Urothelium cell line (cell line): Measurements from ENCODE around the gene ATP1A1.

Source experiments
- DNase-seq: peaks from one replicate; pipeline ENCODE4 v3.0.0; 2011; ENCODE audit warnings: low spot score, mixed read lengths
- FAIRE-seq: peaks from 2 replicates; lab custom pipeline; 2011; peaks lifted over from hg19 to GRCh38; lab: Jason Lieb, UNC

The ATP1A1 gene

DNA sequence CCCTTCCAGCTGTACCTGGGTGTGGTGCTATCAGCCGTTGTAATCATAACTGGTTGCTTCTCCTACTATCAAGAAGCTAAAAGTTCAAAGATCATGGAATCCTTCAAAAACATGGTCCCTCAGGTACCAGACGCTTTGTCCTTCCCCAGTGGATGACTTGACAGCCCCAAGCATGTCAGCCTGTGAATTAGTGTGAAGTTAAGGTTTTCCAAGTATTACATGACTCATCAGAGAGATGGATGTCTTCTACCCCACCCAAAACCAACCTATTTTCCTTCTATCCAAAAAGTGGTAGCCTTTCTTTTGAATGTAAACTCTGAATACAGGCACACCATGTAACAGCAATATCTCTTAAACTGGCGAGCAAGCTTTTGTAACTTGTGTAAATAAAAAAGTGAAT lies 15.1 kb downstream of the ATP1A1 start:
- DNase-seq = no peak
- FAIRE-seq = no peak

DNA sequence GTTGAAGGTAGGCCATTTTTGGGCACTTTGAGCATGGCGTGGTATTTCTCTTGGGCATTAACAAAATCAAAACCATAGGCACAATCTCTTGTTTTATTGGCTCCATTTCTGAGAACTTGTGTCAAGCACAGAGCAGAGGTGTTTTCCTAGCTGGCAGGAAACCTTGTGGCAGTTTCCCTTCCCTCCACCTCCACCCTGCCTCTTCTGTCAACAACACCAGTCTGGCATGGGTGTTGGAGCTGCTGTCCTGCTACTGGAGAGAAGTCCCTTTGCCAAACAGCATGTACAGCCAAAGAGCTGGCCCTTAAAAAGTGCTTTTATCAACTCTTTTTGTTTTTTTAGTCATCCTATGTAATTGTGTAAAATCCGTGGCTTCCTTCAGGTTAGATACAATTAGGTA lies 16.0 kb downstream of the ATP1A1 start:
- DNase-seq (no peak), FAIRE-seq (no peak)

DNA sequence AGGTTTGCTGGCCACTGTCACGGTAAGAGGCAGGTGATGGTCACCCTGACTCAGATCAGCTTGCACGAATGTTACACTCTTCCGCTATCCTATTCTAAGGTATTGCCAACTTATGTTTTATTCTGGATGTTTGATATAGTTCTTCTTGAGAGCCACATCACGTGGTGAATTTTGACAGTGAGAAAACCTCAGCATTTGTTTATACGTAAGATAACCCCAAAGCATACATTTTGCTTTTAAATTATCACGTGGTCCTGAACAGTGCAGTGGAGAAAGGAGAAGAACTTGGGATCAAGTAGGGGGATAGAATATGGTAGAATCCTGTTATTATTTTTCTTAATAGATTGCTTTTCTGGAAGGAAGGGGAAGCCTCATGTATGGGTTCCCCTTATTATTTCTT lies 16.6 kb downstream of the ATP1A1 start:
- no peak for FAIRE-seq
- DNase-seq = no peak

DNA sequence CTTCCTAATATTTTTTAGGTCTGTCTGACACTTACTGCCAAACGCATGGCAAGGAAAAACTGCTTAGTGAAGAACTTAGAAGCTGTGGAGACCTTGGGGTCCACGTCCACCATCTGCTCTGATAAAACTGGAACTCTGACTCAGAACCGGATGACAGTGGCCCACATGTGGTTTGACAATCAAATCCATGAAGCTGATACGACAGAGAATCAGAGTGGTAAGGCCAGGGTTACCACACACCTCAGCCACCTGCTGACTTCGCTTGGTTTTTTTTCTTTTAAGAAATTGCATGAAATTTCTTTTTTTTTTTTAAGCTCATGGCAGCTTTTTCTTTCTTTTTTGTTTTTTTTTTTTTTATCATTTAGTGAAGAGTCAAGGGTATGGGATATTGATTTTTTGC lies 17.2 kb downstream of the ATP1A1 start:
- no peak for DNase-seq
- FAIRE-seq = no peak

DNA sequence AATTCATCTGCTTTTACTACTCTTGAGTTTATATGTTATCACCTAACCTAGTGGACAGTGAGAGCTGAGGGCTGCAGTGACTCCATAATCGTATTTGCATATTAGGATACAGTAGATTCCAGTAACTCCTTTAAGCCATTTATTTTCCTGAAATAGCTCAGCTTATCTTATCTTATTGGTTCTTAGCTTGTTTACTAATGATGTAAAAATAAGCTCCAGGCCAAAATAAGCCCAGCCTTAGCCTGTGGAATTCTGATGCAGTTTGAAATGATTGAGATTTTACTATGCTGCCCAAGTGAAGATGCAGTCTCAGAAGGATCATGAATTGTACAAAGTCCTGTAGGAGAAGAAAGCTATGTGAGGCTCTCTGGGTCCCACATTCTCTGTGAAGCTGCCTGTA lies 18.1 kb downstream of the ATP1A1 start:
- FAIRE-seq = no peak
- no peak for DNase-seq

DNA sequence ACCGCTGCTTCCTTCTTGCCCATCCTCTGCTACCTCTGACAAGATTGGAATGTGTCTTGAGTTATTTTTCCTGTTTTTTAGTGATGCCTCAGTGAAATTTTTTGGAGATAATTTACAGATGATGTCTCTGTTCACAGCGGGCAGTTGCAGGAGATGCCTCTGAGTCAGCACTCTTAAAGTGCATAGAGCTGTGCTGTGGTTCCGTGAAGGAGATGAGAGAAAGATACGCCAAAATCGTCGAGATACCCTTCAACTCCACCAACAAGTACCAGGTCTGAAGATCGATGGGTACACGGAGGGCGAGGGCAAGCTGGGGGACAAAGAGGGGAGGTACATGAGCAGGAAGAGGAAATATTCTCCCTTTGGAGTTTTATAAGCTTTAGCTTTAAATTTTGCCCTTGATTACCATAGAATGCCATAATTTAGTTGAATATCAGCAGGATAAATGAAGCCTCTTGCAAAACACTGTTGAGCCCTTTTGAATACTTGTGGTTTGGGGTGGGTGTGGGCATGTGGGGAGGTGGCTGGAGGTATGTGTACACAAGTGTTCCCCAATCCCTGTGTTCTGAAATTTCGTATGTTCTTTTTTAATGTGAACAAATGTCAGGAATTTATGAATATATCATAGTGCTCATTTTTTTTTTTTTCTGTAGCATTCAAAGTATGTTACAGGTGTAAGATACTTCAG lies 19.8 kb downstream of the ATP1A1 start:
- FAIRE-seq (no peak), DNase-seq (no peak)

DNA sequence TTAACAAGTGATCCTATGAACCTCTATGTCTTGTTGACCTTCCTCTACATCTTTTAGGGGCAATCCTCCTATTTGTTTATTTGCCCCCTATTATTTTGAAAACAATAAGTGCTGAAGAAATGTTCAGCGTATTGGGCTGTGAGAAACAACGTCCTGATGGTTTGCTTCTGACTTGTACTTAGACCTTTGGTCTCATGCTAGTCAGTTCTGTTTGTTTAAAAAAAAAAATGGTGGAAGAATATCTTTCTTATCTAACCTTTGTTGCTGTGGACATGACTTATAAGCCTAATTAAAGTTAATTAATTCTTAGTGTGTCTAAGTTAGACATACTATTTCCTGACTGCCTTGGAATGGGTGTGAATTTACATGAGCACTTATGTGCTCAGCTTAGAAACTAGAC lies 20.7 kb downstream of the ATP1A1 start:
- DNase-seq (no peak), FAIRE-seq (no peak)

DNA sequence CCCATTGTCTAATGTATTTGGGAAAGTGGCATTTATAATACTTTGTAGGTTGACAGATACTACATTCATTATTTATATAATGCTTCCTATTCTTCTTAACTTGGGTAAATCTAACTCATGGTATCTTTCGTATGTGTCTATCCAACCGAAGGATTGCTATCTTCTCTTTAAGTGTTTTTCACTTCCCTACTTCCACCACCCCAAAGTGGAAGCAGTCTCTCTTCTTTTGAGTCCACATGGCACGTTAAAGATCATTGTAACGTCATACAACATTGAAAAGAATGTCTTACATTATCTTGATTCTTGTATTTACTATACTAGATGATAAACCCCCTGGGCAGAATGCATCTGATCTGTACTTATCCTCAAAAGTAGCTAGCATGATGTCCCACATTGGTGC lies 21.2 kb downstream of the ATP1A1 start:
- no peak for DNase-seq
- no peak for FAIRE-seq

DNA sequence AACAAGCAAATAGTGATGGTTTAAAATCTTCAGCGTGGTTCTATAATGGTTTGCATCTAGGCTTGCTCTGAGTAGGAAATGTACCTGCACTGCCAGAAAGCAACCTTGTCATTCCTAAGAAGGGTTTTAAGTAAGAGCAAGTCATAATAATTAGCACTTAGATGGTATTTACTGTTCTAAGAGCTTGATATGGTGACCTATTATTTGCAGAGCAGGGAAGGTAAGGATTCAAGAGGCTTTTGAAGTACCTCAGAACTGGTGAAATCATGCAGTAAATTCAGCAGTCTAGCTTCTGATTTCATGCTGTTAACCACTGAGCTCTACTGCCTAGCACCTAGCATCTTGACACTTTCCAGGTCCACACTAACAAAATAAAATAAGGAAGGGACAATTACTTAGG lies 23.7 kb downstream of the ATP1A1 start:
- DNase-seq (no peak), FAIRE-seq (no peak)

DNA sequence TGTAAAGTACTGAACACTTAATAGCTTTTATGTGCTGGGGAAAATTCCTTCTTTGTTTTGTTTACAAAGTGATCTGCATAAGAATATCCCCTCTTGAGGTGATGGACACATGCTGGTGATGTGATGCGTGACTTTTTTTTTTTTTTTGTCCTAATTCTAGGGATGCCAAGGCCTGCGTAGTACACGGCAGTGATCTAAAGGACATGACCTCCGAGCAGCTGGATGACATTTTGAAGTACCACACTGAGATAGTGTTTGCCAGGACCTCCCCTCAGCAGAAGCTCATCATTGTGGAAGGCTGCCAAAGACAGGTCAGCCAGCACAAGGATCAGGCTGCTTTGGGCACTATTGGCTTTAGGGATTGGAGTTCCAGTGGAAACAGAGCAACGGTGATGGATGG lies 24.7 kb downstream of the ATP1A1 start:
- DNase-seq (no peak), FAIRE-seq (no peak)

DNA sequence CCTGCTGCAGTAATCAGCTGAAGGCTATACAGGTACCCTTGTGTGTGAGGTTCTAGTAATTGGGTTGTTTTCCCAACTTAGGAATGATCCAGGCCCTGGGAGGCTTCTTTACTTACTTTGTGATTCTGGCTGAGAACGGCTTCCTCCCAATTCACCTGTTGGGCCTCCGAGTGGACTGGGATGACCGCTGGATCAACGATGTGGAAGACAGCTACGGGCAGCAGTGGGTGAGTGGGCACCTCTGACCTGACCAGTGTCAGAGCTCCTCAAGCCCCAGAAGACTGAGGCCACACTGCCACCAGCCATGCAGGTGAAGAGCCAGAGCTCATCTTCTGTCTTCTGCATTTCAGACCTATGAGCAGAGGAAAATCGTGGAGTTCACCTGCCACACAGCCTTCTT lies 27.7 kb downstream of the ATP1A1 start:
- no peak for DNase-seq
- no peak for FAIRE-seq

DNA sequence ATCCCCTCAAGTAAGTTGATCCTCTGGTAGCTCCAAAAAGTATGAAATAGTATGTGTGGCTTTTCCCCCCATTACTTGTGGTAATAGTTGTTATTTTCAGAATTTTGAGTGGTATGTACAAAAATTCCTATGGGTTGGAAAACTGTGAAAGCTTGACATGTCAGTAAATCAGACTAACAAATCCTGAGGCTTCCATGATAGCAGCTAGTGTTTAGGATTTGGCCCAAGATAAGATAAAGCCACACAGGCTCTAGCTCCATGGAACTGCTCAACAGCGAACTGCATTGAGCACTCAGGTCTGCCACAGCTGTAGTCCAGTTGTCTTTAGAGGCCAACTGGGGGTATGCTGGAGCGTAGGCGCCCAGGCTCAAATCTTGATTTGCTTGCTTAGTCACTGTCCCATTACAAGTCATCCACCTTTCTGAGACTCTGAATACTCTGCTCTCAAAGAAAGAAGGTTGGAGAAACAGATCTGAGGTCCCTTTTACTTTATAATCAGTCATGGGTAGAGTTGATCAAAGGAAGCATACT lies 28.7 kb downstream of the ATP1A1 start:
- FAIRE-seq = no peak
- DNase-seq = no peak

DNA sequence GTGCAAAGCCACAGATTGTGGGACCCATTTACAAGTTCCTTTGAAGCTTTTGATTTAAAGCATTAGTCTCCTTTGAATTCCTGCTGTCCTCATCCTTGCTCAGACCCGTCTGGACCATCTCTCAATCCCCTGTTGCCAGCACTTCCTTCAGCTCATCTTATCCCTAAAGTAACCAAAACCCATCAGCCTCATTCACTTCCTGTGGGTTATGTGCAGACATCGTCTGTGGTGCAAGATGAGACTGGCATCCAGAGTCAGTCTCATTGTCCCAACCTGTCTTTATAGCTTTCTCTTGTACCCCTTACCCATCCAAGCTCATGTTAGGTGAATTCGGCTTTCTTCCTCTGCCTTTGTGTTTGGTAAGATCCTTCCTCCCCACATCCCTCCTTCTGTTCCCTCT lies 29.3 kb downstream of the ATP1A1 start:
- no peak for FAIRE-seq

DNA sequence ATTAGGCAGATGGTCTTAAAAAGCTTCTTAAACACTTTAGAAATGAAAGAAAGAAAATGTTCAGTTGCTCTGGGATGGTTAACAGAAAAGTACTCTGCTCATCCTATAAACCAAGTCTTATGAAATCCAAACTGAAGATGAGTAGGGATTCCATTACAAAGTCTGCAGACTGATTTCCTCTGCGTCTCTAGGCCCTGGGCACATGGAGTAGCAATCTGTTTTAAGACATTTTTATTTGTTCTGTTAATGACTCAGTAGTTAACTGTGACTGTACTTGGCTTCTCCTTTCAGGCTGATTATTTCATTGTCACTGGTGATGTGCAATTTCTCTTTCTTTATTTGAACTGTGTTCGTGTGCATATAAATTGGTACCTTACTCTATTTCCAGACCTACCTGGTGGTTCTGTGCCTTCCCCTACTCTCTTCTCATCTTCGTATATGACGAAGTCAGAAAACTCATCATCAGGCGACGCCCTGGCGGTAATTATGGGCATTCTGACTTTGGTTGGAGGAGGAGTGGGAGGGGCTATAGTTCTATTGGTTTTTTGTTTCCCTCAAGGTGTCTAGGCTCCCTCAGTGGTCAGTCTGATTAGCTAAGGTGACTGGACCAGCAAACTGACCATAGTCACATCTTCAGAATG lies 30.6 kb downstream of the ATP1A1 start:
- FAIRE-seq (no peak), DNase-seq (no peak)

More for the DNA sequence above, 29.3 kb downstream of the ATP1A1 start:
- DNase-seq = no peak

DNA sequence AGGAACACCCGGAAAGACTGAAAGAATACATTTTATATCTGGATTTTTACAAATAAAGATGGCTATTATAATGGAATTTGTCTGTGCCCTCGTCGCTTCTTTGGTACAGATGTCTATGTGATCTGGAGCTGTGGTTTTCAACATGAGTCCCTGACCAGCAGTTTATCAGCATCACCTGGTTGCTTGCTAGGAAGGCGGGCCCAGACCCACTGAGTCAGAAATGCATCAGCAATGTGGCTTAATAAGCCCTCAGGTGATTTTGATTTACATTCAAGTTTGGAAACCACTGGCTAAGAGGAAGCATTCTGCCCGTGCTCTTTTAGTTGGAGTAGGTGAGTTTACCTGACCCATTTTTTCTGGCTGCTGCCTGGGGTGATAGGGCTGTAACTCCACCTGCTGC lies 31.7 kb downstream of the ATP1A1 start:
- DNase-seq = no peak
- FAIRE-seq = no peak

DNA sequence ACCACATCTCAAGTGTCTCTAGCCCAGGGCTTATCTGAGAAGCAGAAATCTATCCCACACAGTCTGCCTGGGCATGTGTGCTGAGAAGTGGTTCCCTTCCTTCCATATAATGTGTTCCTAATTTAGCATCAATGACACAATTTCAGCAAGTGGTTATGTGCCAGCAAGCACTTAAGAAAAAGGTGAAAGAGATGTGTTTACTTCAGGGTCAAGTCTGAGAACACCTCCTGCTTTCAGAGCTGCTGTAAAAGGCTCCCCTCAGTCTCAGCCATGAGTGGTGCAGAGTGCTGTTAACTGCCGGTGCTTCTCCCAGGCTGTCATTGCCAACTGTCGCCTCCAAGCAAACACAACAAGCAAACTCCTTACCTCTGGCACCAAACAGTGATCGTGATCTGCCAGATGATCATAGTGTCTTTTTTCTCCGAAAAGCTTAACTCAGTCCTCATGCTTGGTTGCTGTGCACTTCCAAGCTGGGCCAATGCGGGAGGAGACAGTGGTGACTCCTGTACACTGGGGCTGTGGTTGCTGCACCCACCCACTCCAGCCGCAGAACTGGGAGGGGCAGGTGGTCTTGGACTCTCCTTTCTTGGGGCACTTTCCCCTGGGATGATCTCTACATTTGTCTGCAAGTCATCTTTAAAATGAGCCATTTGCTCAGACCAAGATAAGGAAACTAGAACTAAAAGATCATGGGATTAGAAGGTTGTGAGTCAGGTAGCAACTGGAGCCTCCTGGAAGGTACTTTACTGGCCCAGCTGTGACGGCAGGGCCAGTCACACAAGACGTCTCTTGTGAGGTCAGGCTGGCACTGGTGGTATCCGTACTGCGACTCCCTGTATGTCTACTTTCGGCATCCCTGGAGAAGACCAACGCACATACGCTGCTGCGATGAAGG lies 32.4 kb downstream of the ATP1A1 start:
- no peak for FAIRE-seq
- DNase-seq = no peak

DNA sequence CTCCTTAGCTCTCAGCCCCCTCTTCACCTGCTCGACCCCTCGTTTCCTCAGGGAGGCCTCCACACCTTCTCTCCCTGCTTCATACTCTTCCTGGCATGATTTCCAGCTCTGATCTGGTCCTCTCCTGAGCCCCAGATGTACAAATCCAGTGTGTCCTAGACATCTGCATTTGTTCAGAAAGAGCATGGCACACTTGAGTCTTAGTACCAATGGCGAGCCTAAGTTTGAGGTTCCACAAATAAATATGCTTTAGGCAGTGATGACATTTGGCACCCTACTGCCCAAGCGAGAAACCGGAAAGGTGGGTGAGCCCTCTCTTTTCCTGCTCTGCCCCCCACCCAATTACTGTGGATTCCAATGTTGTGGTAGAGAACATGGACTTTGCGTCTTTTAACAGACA lies 34.0 kb downstream of the ATP1A1 start:
- FAIRE-seq = no peak
- no peak for DNase-seq

DNA sequence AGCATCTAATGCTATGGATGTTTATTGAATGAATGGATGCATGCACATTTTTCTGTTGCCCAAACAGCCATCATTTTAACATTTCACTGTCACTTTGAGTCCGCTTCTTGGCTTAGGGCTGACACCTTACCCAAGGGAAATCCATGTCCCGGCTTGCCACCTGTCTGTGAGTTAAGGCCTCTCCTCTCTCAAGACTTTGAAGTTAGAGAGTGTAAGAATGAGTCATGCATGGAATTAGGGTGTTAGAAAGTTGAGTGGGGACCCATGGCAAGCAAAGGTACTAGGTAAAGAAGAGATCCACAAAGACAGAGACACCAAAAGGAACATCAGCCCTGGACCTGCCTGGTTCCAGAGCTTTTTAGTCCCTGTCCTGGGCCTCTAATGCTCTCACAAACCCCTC lies 35.1 kb downstream of the ATP1A1 start:
- FAIRE-seq (no peak), DNase-seq (no peak)

DNA sequence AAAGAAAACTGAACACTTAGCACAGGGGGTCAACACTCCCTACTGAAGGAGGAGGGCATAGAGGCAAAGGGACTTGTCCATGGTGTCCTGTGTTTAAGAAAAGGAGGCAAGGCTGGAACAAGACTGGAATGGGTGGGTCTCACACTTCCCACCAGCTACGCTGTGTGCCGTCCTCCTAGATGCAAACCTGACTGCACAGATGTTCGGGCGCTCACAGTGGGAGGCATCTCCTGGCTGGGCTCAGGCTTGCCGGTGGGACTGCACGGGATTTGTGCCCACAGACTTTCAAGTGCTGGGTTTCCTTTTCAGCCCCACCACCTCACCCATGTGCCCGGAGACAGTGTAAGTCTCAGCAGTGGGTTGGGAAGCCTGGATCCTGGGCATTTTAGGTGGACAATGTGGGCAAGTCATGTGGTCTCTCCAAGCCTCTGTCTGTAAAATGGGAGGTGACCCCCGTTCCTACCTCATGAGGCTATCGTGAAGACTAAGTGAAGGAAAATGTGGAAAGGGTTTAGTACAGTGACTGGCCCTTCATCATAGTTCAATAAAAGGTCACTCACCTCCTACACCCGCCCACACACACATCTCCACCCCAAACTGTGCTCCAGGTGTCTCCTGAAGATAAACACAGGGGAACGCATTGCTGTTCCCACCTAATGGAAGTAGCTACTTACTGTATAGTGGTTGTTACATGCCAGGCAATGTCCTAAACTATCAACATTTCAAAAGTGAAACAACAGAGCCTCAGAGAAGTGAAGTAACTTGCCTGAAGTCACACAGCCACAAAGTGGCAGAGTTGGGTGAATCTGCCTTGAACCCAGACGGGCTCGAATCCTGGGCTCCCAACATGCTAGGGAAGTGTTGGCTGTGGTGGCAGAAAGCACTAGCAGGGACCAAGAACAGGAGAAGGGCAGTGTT lies 36.0 kb downstream of the ATP1A1 start:
- DNase-seq (no peak), FAIRE-seq (no peak)

DNA sequence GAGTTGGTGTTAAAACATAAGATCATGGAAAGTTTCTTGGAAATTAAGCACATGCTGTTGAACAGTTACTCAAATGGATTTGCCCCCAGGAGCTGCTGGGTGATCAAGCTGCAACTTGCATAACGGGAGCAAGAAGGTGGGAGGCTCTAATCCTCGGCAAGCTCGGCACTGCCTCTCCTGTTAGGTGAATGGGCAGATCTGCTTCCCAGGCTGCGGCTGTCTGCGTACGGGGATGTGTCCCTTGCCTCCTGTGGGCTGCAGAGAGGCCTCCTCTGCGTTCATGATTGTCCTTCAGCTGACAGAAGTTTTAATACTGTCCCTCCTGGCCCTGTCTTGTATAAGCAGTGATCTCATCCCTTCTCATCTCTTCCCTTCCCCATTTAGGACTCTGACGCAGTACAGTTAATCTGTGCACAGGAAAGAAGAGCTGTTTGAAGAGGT lies 36.7 kb downstream of the ATP1A1 start:
- DNase-seq (no peak), FAIRE-seq (no peak)
